Transverse colon (tissue), 4 donors: Measurements from ENCODE around the gene POTEI.
"Not testable (repeated sequence)": the region's sequence is repeated elsewhere in the genome, so short reads cannot be mapped to it uniquely, and the experiment has no call there.

Experiments used
- EP300 ChIP-seq: sonication (generic); formaldehyde crosslinking; IDR thresholded peaks from one replicate; pipeline ENCODE4 v1.6.1; 2017; ENCODE audit warnings: antibody characterized with exemption, low read depth
- POLR2A ChIP-seq: fragments of 450-650 bp; IDR thresholded peaks from one replicate; pipeline ENCODE4 v1.6.1; 2016; ENCODE audit warnings: antibody characterized with exemption, mild to moderate bottlenecking, moderate library complexity
- POLR2AphosphoS5 ChIP-seq, 3 donors: sonication (generic); formaldehyde crosslinking; IDR thresholded peaks; one replicate each; pipeline ENCODE4 v1.6.1; 2016; ENCODE audit warnings: antibody characterized with exemption in 3 of 3
- TF ChIP-seq, protein P1 (sequence below), 5 experiments: fragments of 200-600 bp in 3 of 5; fragments of 450-650 bp in 2 of 5; sonication (generic) in 3 of 5; IDR thresholded peaks; 1 replicate in 2 of 5; 2 replicates in 3 of 5; pipeline ENCODE4 v1.5.1; 2016 to 2017; ENCODE audit warnings: antibody characterized with exemption in 5 of 5, inconsistent platforms in 3 of 5, mild to moderate bottlenecking in 2 of 5, moderate library complexity in 1 of 5

DNA sequence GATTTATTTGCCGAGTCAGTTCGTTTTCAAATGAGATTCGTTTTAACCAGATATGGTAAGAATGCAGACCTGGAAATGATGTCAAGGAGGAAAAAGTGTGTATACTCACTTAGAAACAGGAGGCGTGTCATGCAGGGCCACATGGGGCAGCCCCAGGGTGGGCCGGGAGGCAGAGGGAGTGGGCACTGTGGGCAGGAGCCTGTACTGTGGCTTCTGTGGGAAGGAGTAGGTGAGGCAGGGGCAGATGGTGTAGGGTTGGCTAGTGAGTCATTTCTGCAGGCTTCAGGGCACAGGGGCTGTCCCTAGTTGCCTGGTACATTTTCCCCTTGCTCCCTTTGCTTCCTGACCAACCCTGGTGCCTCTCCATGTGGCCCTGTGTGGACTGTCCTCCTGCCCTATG lies 22.1 kb upstream of the POTEI start:
- TF ChIP-seq, protein P1, sequence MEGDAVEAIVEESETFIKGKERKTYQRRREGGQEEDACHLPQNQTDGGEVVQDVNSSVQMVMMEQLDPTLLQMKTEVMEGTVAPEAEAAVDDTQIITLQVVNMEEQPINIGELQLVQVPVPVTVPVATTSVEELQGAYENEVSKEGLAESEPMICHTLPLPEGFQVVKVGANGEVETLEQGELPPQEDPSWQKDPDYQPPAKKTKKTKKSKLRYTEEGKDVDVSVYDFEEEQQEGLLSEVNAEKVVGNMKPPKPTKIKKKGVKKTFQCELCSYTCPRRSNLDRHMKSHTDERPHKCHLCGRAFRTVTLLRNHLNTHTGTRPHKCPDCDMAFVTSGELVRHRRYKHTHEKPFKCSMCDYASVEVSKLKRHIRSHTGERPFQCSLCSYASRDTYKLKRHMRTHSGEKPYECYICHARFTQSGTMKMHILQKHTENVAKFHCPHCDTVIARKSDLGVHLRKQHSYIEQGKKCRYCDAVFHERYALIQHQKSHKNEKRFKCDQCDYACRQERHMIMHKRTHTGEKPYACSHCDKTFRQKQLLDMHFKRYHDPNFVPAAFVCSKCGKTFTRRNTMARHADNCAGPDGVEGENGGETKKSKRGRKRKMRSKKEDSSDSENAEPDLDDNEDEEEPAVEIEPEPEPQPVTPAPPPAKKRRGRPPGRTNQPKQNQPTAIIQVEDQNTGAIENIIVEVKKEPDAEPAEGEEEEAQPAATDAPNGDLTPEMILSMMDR (IDR thresholded peaks at IDR 0.05) = not testable (repeated sequence)
- TF ChIP-seq EP300; POLR2A; POLR2AphosphoS5 (IDR thresholded peaks at IDR 0.05): not testable (repeated sequence)
